GM08714 (cell line): Measurements from ENCODE around the gene STAB1.

Source experiments
- H3K4me3 ChIP-seq: fragments of 200-500 bp; sonication (Bioruptor generic); 2 replicates; pipeline ENCODE4 v1.5.1; 2014; ENCODE audit warnings: mild to moderate bottlenecking, low read length, inconsistent platforms
- ZNF274 ChIP-seq: IDR thresholded peaks from 2 replicates; pipeline ENCODE4 v1.6.1; 2012; ENCODE audit warnings: mild to moderate bottlenecking, low read depth, low read length

STAB1 gene

DNA sequence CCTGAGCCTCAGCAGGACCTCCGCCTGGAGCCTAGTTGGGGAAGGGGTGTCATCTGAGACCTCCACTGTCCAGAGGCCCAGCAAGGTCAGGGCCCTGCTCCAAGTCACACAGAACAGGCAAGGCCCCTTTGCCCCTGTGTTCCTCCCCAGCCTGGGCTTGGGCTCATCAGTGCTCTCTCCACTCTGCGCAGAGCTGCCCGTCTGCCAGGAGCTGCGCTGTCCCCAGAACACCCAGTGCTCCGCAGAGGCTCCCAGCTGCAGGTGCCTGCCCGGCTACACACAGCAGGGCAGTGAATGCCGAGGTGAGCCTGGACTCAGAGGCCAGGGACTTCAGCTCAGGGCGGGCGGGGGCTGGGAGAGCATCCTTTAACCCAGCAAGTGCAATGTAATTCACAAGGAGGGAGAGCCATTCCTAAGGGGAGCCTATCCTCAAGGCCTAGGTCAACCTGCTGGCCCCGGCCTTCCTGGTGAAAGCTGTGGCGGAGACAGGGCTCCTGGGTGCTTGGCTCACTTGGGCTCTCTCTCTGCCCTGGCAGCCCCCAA is 7.7 kb downstream of the STAB1 start:
- TF ChIP-seq ZNF274, result no peak
- no peak overlapping the region for H3K4me3 ChIP-seq

DNA sequence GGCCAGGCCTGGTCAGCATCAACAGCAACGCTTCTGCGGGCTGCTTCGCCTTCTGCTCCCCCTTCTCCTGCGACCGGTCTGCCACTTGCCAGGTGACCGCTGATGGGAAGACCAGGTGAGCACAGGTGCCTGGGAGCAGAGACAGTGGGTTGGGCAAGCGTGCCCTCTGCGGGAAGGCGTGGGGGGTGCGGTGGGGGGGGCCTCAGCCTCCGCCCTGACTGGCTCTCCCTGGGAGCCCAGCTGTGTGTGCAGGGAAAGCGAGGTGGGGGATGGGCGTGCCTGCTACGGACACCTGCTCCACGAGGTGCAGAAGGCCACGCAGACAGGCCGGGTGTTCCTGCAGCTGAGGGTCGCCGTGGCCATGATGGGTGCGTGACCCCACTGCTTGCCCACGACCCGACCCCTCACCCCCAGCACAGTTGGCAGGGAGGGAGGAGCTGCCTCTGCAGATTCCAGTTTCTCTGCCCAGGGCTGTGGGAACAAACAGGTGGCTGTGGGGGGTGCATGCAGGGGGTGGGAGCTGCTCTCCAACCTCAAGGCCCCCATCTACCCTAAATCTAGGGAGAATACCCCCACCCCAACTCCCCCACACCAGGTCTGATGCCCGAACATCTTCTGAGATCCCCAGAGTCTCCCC is 8.8 kb downstream of the STAB1 start:
- no peak overlapping the region for H3K4me3 ChIP-seq
- no peak for TF ChIP-seq ZNF274

DNA sequence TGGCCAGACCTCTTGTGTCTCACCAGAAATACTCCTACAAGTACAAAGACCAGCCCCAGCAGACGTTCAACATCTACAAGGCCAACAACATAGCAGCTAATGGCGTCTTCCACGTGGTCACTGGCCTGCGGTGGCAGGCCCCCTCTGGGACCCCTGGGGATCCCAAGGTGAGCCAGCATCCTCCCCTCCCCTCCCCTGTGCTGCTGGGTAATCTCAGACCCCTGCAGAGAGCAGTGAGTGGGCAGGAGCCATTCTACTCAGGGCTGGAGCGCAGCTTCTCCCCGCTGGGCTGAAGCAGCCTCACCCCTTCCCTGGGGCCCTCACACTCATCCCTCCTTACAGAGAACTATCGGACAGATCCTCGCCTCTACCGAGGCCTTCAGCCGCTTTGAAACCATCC is 9.8 kb downstream of the STAB1 start:
- no peak overlapping the region for H3K4me3 ChIP-seq
- TF ChIP-seq ZNF274, result no peak

DNA sequence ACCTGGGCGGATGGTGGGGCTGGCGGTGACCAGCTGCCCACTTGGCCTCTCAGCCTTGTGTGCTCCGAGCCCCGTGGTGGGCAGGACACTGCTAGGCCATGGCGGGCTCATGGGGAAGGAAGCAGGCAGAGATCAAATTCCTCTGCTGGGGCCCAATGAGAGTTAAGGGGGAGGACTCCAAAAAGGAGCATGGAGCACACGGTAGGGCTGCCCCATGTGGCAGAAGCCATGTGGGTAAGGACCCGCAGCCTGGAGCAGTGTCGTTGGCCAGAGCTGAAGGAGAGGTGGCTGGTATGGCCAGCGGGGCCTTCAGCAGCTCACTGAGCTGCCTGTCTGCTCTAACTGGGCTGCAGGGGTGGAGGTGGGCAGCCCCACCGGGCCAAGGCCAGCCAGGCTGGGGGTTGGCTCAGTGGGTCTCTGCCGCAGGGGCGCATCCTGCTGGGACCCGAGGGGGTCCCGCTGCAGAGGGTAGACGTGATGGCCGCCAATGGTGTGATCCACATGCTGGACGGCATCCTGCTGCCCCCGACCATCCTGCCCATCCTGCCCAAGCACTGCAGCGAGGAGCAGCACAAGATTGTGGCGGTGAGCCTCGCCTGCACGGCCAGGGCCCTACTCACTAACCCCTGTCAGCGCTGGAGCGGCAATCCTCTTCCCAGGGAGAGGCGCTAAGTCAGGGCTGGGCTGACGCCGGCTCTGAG is 11.3 kb downstream of the STAB1 start:
- no peak overlapping the region for H3K4me3 ChIP-seq

DNA sequence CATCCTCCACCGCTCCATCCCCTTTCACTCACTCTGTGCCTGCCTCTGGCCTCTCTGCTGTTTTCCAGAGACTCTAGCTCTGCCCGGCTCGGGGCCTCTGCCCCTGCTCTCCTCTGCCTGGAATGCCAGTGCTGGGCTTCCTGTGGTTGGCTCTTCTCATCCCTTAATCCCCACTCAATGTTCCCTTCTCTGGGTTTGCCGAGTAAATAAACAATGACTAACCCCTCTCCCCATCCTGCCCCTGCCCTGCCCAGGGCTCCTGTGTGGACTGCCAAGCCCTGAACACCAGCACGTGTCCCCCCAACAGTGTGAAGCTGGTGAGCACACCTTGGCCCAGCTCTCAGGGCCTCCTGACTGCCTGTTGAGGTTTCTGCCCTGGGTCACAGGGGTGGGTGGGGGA is 12.2 kb downstream of the STAB1 start:
- no peak overlapping the region for H3K4me3 ChIP-seq
- no peak for TF ChIP-seq ZNF274

More for the DNA sequence above, 11.3 kb downstream of the STAB1 start:
- no peak for TF ChIP-seq ZNF274

DNA sequence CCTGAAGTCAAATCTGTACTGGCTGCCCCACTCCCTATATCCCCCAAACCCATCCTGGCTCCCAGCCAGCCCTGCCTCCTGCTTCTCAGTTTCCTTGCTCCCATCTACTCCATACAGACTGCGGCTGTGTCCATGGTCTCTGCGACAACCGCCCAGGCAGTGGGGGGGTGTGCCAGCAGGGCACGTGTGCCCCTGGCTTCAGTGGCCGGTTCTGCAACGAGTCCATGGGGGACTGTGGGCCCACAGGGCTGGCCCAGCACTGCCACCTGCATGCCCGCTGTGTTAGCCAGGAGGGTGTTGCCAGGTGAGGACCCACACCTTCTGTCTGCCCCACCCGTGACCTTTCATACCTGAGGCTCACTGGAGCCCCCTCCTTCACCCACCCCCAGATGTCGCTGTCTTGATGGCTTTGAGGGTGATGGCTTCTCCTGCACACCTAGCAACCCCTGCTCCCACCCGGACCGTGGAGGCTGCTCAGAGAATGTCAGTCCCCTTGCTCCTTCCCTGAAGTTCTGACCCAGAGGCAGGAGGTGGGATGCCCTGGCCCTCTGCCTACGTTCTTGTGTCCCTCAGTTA is 14.7 kb downstream of the STAB1 start:
- H3K4me3 ChIP-seq, result no peak overlapping the region
- no peak for TF ChIP-seq ZNF274

DNA sequence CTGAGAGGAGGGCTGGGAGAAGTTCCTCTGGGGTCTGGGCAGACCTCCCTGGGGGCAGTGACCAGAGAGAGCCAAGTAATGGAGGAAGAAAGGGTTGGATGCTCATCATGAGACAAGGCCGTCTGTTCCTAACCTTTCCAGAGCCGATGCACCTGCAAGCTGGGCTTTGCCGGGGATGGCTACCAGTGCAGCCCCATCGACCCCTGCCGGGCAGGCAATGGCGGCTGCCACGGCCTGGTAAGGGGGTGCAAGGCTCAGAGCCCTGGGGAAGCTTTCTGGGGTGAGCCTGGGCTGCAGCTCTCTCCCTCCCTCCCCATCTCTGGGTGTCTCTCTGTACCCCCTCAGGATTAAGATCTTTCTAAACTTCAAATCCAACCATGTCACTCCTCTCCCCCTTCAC is 16.4 kb downstream of the STAB1 start:
- no peak overlapping the region for H3K4me3 ChIP-seq
- no peak for TF ChIP-seq ZNF274

DNA sequence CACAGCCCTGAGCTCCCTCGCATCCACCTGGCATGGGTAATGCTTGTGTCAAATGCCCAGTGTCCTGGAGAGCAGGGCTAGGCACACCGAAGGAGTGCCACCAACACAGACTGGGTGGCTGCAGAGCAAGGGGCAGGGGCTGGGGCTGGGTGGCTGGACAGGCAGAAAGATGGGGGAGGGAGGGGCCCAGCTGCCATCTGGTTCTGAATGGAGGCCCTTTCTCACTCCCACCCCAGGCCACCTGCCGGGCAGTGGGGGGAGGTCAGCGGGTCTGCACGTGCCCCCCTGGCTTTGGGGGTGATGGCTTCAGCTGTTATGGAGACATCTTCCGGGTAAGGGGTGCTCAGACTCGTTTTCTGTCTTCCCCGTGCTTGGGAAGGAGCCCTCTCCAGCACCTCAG is 17.0 kb downstream of the STAB1 start:
- TF ChIP-seq ZNF274, result no peak
- no peak overlapping the region for H3K4me3 ChIP-seq

DNA sequence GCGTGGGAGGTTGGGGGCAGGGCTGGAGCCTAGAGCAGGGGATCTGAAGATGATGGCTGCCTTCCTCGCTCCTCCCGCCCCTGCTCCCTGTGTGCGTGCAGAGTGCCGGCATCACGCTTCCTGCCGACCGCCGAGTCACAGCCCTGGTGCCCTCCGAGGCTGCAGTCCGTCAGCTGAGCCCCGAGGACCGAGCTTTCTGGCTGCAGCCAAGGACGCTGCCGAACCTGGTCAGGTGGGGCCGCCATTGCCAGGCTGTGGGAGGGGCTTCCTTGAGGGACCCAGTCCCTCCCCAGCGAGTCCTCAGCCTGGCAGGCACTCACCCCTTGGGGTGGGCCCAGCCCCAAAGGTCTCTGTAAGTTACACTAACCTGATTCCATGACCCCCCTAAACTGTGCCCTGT is 17.6 kb downstream of the STAB1 start:
- TF ChIP-seq ZNF274, result no peak
- no peak overlapping the region for H3K4me3 ChIP-seq

DNA sequence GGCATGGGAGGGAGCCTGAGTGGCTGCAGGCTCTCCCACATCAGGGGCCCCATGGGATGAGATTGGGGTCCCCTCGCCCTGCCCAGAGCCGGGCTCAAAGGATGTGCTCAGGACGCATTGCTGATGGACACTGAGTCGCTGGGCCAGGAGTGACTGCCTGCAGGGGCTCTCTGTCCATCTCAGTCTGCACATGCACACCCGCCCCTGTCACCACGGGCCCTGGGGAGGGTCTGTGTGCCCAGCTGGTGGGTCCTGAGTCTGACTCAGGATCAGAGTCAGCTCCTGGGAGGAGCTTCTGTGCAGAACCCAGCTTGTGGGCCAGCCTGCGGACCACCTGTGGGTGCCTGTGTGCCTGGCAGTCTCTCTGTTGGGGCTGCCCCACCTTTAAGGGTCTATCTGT is 18.1 kb downstream of the STAB1 start:
- H3K4me3 ChIP-seq, result no peak overlapping the region
- TF ChIP-seq ZNF274, result no peak

DNA sequence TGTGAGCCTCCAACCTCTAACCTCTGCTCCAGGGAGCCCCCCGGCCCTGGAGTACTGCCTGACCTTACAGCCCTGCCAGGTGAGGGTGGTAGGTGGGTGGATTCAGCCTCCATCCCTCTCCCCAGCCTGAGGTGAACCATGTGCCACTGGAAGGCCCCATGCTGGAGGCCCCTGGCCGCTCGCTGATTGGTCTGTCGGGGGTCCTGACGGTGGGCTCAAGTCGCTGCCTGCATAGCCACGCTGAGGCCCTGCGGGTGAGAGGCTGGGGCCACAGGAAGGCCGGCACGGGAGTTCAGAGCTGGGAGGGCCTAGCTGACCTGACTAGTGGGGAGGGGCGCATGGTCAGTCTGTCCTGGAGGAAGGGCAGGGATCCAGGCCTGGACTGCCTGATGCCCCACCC is 19.4 kb downstream of the STAB1 start:
- TF ChIP-seq ZNF274, result no peak
- no peak overlapping the region for H3K4me3 ChIP-seq

DNA sequence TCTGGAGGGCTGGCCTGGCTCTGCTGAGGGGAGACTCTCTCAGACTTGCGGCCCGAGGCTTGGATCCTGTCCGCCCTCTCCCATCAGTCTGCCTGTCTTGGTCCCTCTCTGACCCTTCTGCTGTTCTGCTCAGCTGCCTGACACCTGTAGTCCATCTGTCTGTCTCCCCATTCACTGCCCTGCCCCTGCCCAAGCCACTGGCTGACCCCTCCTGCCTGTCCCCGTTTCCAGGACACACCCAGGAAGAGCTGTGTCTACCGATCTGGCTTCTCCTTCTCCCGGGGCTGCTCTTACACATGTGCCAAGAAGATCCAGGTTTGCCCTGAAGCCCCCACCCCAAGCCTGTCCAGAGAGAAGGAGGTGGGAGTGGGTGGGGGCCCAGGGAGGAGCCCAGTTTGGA is 20.1 kb downstream of the STAB1 start:
- H3K4me3 ChIP-seq, result no peak overlapping the region
- TF ChIP-seq ZNF274, result no peak

DNA sequence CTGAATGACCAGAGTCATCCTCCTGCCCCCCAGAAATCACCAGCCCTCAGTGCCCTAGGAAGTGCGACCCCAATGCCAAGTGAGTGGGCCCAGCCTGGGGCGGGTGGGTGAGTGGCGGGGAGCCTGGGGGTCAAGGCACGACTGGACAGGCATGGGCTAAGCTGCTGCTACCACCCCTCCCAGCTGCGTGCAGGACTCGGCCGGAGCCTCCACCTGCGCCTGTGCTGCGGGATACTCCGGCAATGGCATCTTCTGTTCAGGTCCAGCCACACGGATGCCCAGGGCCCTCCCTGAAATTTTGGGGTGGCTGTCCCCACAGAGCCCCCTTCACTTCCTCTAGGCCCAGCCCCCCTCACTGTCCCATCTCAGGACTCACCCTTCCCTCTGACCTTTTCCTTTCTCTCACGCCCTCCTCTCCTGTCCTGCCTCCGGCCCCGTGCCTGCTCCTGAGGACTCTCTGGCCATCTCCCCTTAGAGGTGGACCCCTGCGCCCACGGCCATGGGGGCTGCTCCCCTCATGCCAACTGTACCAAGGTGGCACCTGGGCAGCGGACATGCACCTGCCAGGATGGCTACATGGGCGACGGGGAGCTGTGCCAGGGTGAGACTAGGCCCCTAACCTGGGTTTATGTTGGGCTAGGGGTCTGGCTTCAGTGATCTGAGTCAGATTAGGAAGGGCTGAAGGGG is 21.5 kb downstream of the STAB1 start:
- no peak overlapping the region for H3K4me3 ChIP-seq

More for the DNA sequence above, 21.5 kb downstream of the STAB1 start:
- TF ChIP-seq ZNF274, result no peak
